H1 (cell line): ENCODE results near the gene LBH.

Experiments used
- CHD1 ChIP-seq: IDR thresholded peaks from 2 replicates; pipeline ENCODE4 v1.6.1; 2012; ENCODE audit warnings: low read depth, low read length, improper control_type of control experiment
- CTCF ChIP-seq, 3 experiments: IDR thresholded peaks; 1 replicate in 2 of 3; 2 replicates in 1 of 3; pipeline versions ENCODE4 v1.5.1 to v1.6.1; 2011; ENCODE audit warnings: low read length in 3 of 3, mild to moderate bottlenecking in 3 of 3, inconsistent platforms in 2 of 3, low read depth in 1 of 3, moderate library complexity in 1 of 3; ENCODE audit not compliant: insufficient read depth in 1 of 3; ENCODE audit errors: control extremely low read depth in 1 of 3
- EZH2 ChIP-seq: fragments of 200-600 bp; sonication (generic); IDR thresholded peaks from 2 replicates; pipeline ENCODE4 v1.7.1; 2012; ENCODE audit warnings: low read depth, mild to moderate bottlenecking, moderate library complexity, low read length, inconsistent platforms; ENCODE audit not compliant: severe bottlenecking
- FOSL1 ChIP-seq: IDR thresholded peaks from 2 replicates; pipeline ENCODE4 v1.6.1; 2011; ENCODE audit warnings: mild to moderate bottlenecking, low read depth, low read length, moderate library complexity; ENCODE audit not compliant: insufficient read depth
- HDAC6 ChIP-seq: IDR thresholded peaks from one replicate; pipeline ENCODE4 v1.7.1; 2012; ENCODE audit warnings: low read depth, mild to moderate bottlenecking, inconsistent platforms, low read length, moderate library complexity
- MAFK ChIP-seq: IDR thresholded peaks from 2 replicates; pipeline ENCODE4 v1.6.1; 2012; ENCODE audit warnings: low read depth, mild to moderate bottlenecking, improper control_type of control experiment, low read length
- MAX ChIP-seq: IDR thresholded peaks from 2 replicates; pipeline ENCODE4 v1.6.1; 2012; ENCODE audit warnings: inconsistent platforms
- NRF1 ChIP-seq: IDR thresholded peaks from 2 replicates; pipeline ENCODE4 v1.6.1; 2011; ENCODE audit warnings: mild to moderate bottlenecking, low read depth, low read length, improper control_type of control experiment
- POLR2A ChIP-seq, 2 experiments: IDR thresholded peaks; 1 replicate in 1 of 2; 2 replicates in 1 of 2; pipeline ENCODE4 v1.6.1; 2011; ENCODE audit warnings: low read depth in 2 of 2, low read length in 2 of 2, mild to moderate bottlenecking in 2 of 2; ENCODE audit errors: control extremely low read depth in 1 of 2
- POLR2AphosphoS5 ChIP-seq: IDR thresholded peaks from 2 replicates; pipeline ENCODE4 v1.6.1; 2011; ENCODE audit warnings: low read depth, low read length
- RAD21 ChIP-seq, 2 experiments: IDR thresholded peaks in 1 of 2; conservative IDR thresholded peaks in 1 of 2; 2 replicates each; pipeline ENCODE4 v1.6.1; 2011; ENCODE audit warnings: low read depth in 2 of 2, low read length in 2 of 2, improper control_type of control experiment in 1 of 2, inconsistent platforms in 1 of 2, mild to moderate bottlenecking in 1 of 2, moderate library complexity in 1 of 2
- SIN3A ChIP-seq, 2 experiments: IDR thresholded peaks in 1 of 2; conservative IDR thresholded peaks in 1 of 2; 2 replicates each; pipeline ENCODE4 v1.6.1; 2011 to 2012; ENCODE audit warnings: low read length in 2 of 2, improper control_type of control experiment in 1 of 2, low read depth in 1 of 2, mild to moderate bottlenecking in 1 of 2
- SP1 ChIP-seq: IDR thresholded peaks from 2 replicates; pipeline ENCODE4 v1.6.1; 2011; ENCODE audit warnings: low read depth, low read length
- TEAD4 ChIP-seq: IDR thresholded peaks from 2 replicates; pipeline ENCODE4 v1.6.1; 2012; ENCODE audit warnings: low read depth, low read length, inconsistent platforms, mixed read lengths

DNA sequence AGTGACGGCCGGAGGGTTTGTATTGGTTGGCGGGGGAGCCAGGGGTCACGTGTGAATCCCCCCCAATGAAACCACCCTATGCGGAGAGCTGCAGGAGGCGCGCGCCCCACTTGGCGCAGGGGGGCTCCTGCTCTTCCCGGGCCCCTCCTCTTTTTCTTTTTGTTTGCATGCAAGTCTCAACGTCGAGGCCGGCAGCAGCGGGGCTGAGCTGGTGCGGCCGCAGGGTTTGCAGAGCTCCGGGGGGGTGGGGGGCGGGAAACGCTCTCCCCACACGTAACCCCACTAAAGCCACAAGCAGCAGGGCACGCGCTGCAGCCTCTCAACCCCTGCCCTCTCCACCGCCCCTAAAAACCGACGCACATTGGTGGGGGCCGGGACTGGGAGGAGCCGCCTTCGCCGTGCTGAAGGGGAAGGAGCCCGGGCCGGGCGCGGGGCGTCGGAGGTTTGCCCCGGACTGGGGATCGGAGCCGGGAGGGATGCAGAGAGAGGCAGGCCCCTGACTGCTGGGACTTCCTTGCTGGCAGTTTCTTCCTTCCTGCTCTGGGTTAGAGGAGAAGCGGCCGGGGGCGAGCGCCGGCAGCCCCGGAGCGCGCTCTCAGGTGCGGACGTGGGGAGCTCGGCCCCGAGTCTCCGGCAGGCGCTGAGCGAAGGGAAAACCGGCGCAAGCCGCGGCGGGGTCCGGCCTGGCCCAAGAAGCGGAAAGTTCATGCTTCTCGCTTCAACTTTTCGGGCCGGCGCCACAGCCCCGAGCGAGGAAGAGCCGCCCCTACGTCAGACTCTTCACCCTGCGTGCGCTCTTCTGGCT lies 864 bp downstream of the LBH start:
- TF ChIP-seq NRF1 (no peak), CTCF (IDR thresholded peaks at IDR 0.05; ENCODE audit: control extremely low read depth in 1 of 3, insufficient read depth in 1 of 3, low read depth in 1 of 3, low read length in 3 of 3) (no peak), TEAD4 (no peak), FOSL1 (no peak), HDAC6 (no peak), POLR2A (IDR thresholded peaks at IDR 0.05; ENCODE audit: control extremely low read depth in 1 of 2, low read depth in 2 of 2, low read length in 2 of 2) (peak in 1 of 2 experiments; percentile 58; a peak in 2 of 3 replicates), CHD1 (no peak), POLR2AphosphoS5 (no peak; the same call in 1 of the 2 replicates), MAFK (no peak), SP1 (no peak), MAX (peak; percentile 65), SIN3A (conservative IDR thresholded peaks at IDR 0.05 in 1 of 2, IDR thresholded peaks at IDR 0.05 in 1 of 2; ENCODE audit: low read depth in 1 of 2, low read length in 2 of 2) (peak in 1 of 2 experiments; percentile 6; a peak in 1 of 4 replicates), EZH2 (peak; percentile 14), RAD21 (IDR thresholded peaks at IDR 0.05 in 1 of 2, conservative IDR thresholded peaks at IDR 0.05 in 1 of 2; ENCODE audit: low read depth in 2 of 2, low read length in 2 of 2) (0 out of 4 replicates have a peak, but pooled peaks of 1 of the 2 experiments have one; percentile 0)
